ENCODE results near the gene HRCT1.

Gene HRCT1

DNA sequence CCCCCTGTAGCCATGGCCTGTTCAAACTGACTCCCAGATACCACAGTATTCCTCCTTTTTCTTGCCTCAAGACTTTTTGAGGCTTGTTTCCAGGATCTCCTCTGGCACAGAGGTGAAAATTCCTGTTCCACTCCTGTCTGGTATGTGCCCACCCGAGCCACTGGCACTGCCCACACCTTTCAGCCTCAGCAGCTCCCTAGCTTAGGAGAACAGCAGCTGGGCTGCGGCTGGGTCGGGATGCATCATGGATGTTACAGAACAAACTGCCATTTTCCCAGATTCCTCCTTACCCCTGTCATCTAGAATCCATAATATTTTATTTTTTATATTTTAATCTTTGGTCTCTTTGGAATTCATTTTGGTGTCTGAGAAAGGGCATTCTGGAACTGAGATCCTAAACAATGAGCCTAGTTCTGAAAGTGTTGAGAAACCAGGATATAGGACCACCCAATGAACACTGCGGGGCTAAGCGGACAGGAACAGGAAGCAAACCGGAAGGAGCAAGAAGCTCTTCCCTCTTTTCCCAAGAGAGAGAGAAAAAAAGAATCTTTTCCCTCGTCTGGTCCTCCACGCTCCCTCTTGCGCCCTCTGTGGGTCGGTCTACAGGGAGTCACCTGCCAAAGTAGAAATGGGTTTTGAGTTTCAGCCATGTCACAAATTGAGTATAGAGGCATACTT lies 39.5 kb downstream of the HRCT1 start:
- peak; percentile 51 for DNase-seq

DNA sequence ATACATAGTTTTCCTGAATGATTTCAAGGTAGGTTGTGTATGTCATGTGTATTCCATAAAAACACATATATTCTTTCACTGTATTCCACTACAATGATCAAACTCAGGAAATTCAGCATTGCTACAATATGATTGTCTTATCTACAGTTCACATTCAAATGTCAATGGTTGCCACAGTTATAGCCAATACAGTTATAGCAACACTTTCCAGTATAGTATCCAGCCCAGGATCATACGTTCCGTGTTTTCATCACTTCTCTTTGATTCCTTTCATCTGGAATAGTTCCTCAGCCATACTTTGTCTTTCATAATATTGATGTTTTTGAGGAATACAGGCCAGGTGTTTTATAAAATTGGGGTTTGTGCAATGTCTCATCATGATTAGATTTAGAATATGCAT lies 42.4 kb downstream of the HRCT1 start:
- DNase-seq: no peak

DNA sequence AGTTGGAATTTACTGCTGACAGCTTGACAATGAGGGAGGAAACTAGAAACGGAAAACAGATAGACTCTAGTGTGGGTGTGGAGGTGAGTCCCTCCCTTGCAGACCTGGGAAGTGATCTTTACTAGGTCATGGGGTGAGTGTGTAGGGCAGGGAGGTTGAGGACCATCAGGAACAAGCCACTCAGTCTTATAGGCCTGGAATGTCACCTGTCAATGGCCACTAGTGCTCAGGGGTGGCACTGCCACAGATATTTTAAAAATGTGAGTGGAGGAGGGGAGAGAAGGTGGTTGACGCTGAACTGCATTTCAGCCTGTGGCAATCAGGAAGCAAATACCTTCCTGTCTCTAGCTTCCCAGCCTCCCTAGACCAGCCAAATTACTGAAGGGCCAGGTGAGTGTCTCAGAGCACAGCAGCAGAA lies 42.9 kb downstream of the HRCT1 start:
- no peak for DNase-seq

DNA sequence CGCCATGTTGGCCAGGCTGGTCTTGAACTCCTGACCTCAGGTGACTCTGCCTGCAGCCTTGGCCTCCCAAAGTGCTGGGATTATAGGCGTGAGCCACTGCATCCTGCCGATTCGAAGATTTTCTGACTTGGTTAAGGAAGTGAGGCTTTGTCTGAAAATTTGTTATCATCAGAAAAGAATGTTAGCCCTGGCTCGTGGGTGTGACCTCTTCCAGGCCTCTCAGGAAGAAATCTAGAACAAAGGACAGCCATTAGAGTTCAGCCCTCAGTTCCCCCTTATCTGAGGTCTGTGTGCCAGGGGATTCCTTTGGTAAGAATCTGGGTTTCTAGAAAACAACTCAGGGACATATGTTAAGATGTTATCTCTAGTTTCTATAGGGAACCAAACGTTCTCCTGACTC lies 45.7 kb downstream of the HRCT1 start:
- no peak for DNase-seq

DNA sequence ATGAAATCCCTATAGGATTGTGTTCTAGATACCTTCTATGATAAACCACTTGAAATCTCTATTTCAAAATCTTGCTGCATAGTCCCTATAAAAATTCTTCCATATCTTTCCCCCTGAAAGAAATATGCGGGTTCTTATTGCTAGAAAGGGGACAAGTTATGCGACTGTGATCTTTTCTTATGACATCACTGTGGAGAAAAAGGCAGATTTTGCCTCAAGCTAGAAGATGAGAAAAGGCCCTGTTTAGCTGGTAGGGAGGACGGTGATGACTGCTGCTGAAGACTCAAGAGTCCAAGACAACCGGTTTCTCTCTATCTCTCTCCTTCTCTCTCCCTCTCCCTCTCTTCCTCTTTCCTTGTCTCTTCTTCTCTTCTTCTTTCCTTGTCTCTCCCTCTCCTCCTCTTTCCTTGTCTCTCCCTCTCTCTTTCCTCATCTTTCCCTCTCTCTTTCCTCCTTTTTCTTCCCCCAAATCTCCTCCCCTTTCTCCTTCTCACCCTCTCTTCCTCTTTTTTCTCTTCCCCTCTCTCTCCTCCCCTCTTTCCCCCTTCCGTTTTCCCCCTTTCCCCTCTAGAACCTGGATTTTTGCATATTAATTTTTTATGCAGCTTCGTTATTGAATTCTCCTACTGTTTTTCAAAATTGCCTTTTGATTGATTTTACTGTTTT lies 46.7 kb downstream of the HRCT1 start:
- no peak for DNase-seq

DNA sequence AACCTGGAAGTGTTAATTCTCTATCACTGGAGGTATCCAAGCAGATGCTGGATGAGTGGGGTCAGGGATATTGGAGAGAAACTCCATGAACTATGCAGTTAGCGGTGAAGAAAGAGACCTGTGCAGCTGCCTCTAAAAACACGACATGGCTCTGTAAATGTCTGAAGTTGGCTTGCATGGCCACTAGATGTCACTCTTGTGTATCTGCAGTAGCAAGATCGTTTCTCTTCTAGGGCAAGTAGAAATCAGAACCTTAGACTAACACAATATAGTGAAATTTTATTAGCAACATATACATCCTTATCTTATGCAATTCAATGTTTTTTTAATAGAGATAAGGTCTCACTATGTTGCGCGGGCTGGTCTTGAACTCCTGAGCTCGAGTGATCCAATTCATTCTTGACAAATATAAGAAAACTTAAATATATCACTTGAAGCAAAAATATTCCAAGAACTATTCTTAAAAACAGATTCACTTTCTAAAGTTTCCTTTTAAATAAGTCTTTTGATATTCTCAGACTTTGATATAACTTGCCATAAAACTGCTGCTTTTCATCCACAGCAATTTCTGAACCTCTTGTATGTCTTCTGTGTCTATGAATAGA lies 49.0 kb downstream of the HRCT1 start:
- DNase-seq: peak; percentile 59

DNA sequence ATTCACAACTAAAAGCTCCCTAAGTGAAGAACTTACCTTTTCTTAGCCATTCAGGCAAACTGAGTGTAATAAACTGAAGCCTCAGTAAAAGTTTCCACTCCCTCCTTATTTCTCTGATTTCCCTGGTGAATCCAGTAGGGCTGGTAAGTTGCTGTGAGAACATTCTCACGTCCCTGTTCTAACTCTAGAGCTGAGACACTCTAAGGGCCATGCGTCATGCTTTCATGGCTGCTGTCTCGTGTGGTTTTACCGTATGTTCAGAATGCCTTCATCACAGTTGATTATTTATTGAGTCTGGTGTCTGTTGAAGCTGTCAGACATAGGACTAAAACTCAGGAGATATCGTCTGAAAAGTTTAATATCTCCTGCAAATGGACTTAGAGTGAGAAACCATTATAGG lies 50.6 kb downstream of the HRCT1 start:
- DNase-seq: no peak

Measured in CD4-positive, alpha-beta T cell treated with Interleukin-15 for 1 hour (primary cell).